IMR-90 (cell line): Measurements from ENCODE around the gene SLAMF6. TPM values are rescaled to one million over a fixed set of nuclear protein-coding genes. Genes with fewer than 3 reads are reported as not detected.

ENCODE experiments used
- ATAC-seq: fragments of 200-7000 bp; cut with Tn5 transposase; 2 replicates; pipeline ENCODE4 v1.9.1; 2020; ENCODE audit warnings: low read depth, mild to moderate bottlenecking, moderate library complexity
- BruUV-seq: library from RNA; stranded (reverse); fragments of 400-500 nt; replicated peaks from 2 replicates; lab custom pipeline; 2021; lab: Mats Ljungman, UMichigan
- CTCF ChIA-PET: fragments of 300-600 bp; formaldehyde crosslinking; extraction: SDS; loops from one replicate; lab custom pipeline; 2021; ENCODE audit warnings: antibody characterized with exemption; lab: Yijun Ruan, JAX
- POLR2A ChIA-PET: fragments of 300-600 bp; sonication (Branson Sonifier 250); formaldehyde crosslinking; loops from one replicate; lab custom pipeline; 2022; ENCODE audit warnings: antibody characterized with exemption; ENCODE audit not compliant: unreplicated experiment; lab: Charles Lee
- DNase-seq: peaks from one replicate; pipeline ENCODE4 v3.0.0; 2013
- H2AFZ ChIP-seq: replicated peaks from 2 replicates; pipeline ENCODE3; 2013; ENCODE audit warnings: low read length, mild to moderate bottlenecking; ENCODE audit not compliant: poor library complexity
- H2AK5ac ChIP-seq: 2 replicates; pipeline ENCODE4 v1.6.1; 2013; ENCODE audit warnings: low read depth, low read length, inconsistent platforms
- H2AK9ac ChIP-seq: replicated peaks from 2 replicates; pipeline ENCODE3; 2013; ENCODE audit warnings: mild to moderate bottlenecking, low read depth, low read length, moderate library complexity; ENCODE audit not compliant: poor library complexity
- H2BK120ac ChIP-seq: 2 replicates; pipeline ENCODE4 v1.6.1; 2013; ENCODE audit warnings: low read depth, low read length, inconsistent platforms
- H2BK15ac ChIP-seq: 3 replicates; pipeline ENCODE4 v1.6.1; 2013; ENCODE audit warnings: low read depth, low read length, inconsistent platforms
- H2BK20ac ChIP-seq: 2 replicates; pipeline ENCODE4 v1.6.1; 2013; ENCODE audit warnings: low read depth, mild to moderate bottlenecking, inconsistent platforms, low read length, moderate library complexity
- H2BK5ac ChIP-seq: 2 replicates; pipeline ENCODE4 v1.6.1; 2013; ENCODE audit warnings: mild to moderate bottlenecking, low read depth, low read length, inconsistent platforms; ENCODE audit not compliant: poor library complexity, severe bottlenecking
- H3K14ac ChIP-seq: replicated peaks from 2 replicates; pipeline ENCODE4 v1.6.1; 2013; ENCODE audit warnings: low read depth, low read length, inconsistent platforms
- H3K18ac ChIP-seq: 2 replicates; pipeline ENCODE4 v1.6.1; 2013; ENCODE audit warnings: low read depth, low read length, control low read depth
- H3K23ac ChIP-seq: 2 replicates; pipeline ENCODE4 v1.6.1; 2013; ENCODE audit warnings: low read depth, low read length, inconsistent platforms
- H3K27ac ChIP-seq: 2 replicates; pipeline ENCODE4 v1.5.1; 2013; ENCODE audit warnings: mild to moderate bottlenecking, control low read depth, low read length; ENCODE audit not compliant: insufficient read depth
- H3K27me3 ChIP-seq: 2 replicates; pipeline ENCODE4 v1.6.1; 2013; ENCODE audit warnings: low read length; ENCODE audit not compliant: control insufficient read depth, insufficient read depth
- H3K36me3 ChIP-seq: 2 replicates; pipeline ENCODE4 v1.6.1; 2013; ENCODE audit warnings: low read length, mixed read lengths; ENCODE audit not compliant: control insufficient read depth, insufficient read depth
- H3K4ac ChIP-seq: 2 replicates; pipeline ENCODE4 v1.6.1; 2013; ENCODE audit warnings: low read depth, low read length, inconsistent platforms
- H3K4me1 ChIP-seq: 2 replicates; pipeline ENCODE4 v1.6.1; 2013; ENCODE audit warnings: low read length, mixed read lengths; ENCODE audit not compliant: control insufficient read depth, insufficient read depth
- H3K4me2 ChIP-seq: 2 replicates; pipeline ENCODE4 v1.6.1; 2013; ENCODE audit warnings: low read depth, mild to moderate bottlenecking, control low read depth, low read length, moderate library complexity
- H3K4me3 ChIP-seq: 2 replicates; pipeline ENCODE4 v1.5.1; 2013; ENCODE audit warnings: low read depth, mild to moderate bottlenecking, control low read depth, low read length, moderate library complexity; ENCODE audit not compliant: insufficient read depth
- H3K56ac ChIP-seq: 2 replicates; pipeline ENCODE4 v1.6.1; 2013; ENCODE audit warnings: low read length, inconsistent platforms; ENCODE audit not compliant: insufficient read depth; ENCODE audit errors: extremely low read depth
- H3K79me1 ChIP-seq, 2 experiments: 2 replicates each; pipeline ENCODE4 v1.6.1; 2013; ENCODE audit warnings: low read length in 2 of 2, inconsistent platforms in 1 of 2, low read depth in 1 of 2
- H3K9ac ChIP-seq: 2 replicates; pipeline ENCODE4 v1.6.1; 2013; ENCODE audit warnings: low read depth, low read length, control low read depth
- H3K9me1 ChIP-seq: 2 replicates; pipeline ENCODE4 v1.6.1; 2013; ENCODE audit warnings: low read length, inconsistent platforms; ENCODE audit not compliant: insufficient read depth
- H3K9me3 ChIP-seq: 2 replicates; pipeline ENCODE4 v1.6.1; 2013; ENCODE audit warnings: low read length; ENCODE audit not compliant: control insufficient read depth, insufficient read depth
- H4K20me1 ChIP-seq: 2 replicates; pipeline ENCODE4 v1.6.1; 2013; ENCODE audit warnings: low read length, inconsistent platforms; ENCODE audit not compliant: insufficient read depth
- H4K5ac ChIP-seq: 2 replicates; pipeline ENCODE4 v1.6.1; 2013; ENCODE audit warnings: mild to moderate bottlenecking, low read depth, low read length, control low read depth
- H4K8ac ChIP-seq, 2 experiments: 2 replicates each; pipeline ENCODE4 v1.6.1; 2013; ENCODE audit warnings: low read depth in 2 of 2, low read length in 2 of 2, control low read depth in 1 of 2, inconsistent platforms in 1 of 2
- H4K91ac ChIP-seq: 2 replicates; pipeline ENCODE4 v1.6.1; 2013; ENCODE audit warnings: low read depth, low read length, inconsistent platforms; ENCODE audit not compliant: insufficient read depth
- MAFK ChIP-seq: IDR thresholded peaks from 2 replicates; pipeline ENCODE4 v1.6.1; 2012; ENCODE audit warnings: low read depth, low read length, improper control_type of control experiment
- SMC3 ChIP-seq: fragments of 150-350 bp; IDR thresholded peaks from 2 replicates; pipeline ENCODE4 v1.6.1; 2016; ENCODE audit warnings: low read depth, mild to moderate bottlenecking, antibody characterized with exemption, low read length, moderate library complexity
- WGBS, 2 experiments: methylation state at CpG; one replicate each; pipeline versions ENCODE4 v1.1.5 to v1.1.7; 2013; ENCODE audit warnings: missing lambda C conversion rate in 2 of 2; ENCODE audit not compliant: insufficient read length in 1 of 2; ENCODE audit errors: extremely low coverage in 2 of 2; 5-methylcytosine and 5-hydroxymethylcytosine counted together
- dilution Hi-C: fragments of 300-500 bp; cut with HindIII; formaldehyde crosslinking; loops from one replicate; pipeline ENCODE4 v1.14.3; 2018; ENCODE audit warnings: low sequenced_read_pairs; ENCODE audit not compliant: unreplicated experiment
- in situ Hi-C: fragments of 300-500 bp; cut with MboI; formaldehyde crosslinking; loops from 3 replicates; pipeline ENCODE4 v1.14.3; 2019; ENCODE audit warnings: low sequenced_read_pairs, inconsistent platforms, mixed read lengths
- intact Hi-C: fragments of 100-400 bp; cut with micrococcal nuclease; formaldehyde crosslinking; loops from 2 replicates; pipeline ENCODE4 v1.10.0; 2022
- polyA plus RNA-seq, 3 experiments: library from polyadenylated mRNA; depleted of rRNA; stranded (reverse); fragments of >200 nt; gene quantifications; 2 replicates each; pipeline ENCODE4 v1.2.3, GENCODE V29; 2012; ENCODE audit warnings: low replicate concordance in 1 of 3
- total RNA-seq: library from RNA; depleted of rRNA; stranded (reverse); fragments of >200 nt; gene quantifications from 2 replicates; pipeline ENCODE4 v1.2.3, GENCODE V29; 2012
- TF ChIP-seq, protein P1 (sequence below): fragments of 150-350 bp; IDR thresholded peaks from 2 replicates; pipeline ENCODE4 v1.6.1; 2016; ENCODE audit warnings: low read depth, mild to moderate bottlenecking, low read length, moderate library complexity, borderline replicate concordance

The SLAMF6 gene
- total and polyA plus RNA-seq, 2 of the 4 experiments (the other 2 are of a cell fraction) = not detected

DNA sequence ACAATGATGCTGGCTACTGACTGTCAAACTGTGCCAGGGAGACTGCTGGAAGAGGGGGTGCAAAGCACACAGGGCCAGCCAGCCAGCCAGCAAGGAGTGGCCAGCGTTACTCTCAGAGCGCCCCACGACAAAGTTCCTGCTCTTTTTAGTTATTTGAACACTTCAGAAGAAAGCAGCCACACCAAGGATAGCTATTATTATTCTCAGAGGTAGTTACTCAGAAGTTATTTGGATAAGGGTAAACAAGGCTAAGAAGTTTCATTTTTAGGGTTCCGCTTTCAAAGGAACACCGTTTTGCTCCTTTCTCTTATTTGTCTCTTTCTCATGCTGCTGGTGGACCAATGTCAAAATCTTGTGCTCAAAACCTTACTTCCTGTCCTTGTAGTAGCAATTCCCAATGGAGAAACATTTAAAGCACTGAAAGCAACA, 62.8 kb downstream of the SLAMF6 start:
- H2BK120ac ChIP-seq = no peak overlapping the region
- ChIA-PET POLR2A (no interaction called here), CTCF (no interaction called here)
- no peaks in the 10 kb centered on the region for H3K4me1 ChIP-seq
- no peaks in the 10 kb centered on the region for H3K79me1 ChIP-seq
- no TSS peak for BruUV-seq
- H2AFZ ChIP-seq = no peak overlapping the region
- H4K8ac ChIP-seq = no peak overlapping the region
- H3K4ac ChIP-seq = no peak overlapping the region
- no peak overlapping the region for H4K91ac ChIP-seq
- no peak overlapping the region for H3K14ac ChIP-seq
- dilution Hi-C loops (no loop called here), intact Hi-C loops (no loop called here), in situ Hi-C loops (no loop called here)
- no peak overlapping the region for H3K56ac ChIP-seq
- ATAC-seq (no peak), DNase-seq (no peak)
- no peaks in the 10 kb centered on the region for H3K9me1 ChIP-seq
- H2BK20ac ChIP-seq = no peak overlapping the region
- H4K20me1 ChIP-seq = no peaks in the 10 kb centered on the region
- H3K4me3 ChIP-seq = no peak overlapping the region
- no peak overlapping the region for H3K18ac ChIP-seq
- no peak overlapping the region for H2BK15ac ChIP-seq
- no peak overlapping the region for H2BK5ac ChIP-seq
- TF ChIP-seq, protein P1, sequence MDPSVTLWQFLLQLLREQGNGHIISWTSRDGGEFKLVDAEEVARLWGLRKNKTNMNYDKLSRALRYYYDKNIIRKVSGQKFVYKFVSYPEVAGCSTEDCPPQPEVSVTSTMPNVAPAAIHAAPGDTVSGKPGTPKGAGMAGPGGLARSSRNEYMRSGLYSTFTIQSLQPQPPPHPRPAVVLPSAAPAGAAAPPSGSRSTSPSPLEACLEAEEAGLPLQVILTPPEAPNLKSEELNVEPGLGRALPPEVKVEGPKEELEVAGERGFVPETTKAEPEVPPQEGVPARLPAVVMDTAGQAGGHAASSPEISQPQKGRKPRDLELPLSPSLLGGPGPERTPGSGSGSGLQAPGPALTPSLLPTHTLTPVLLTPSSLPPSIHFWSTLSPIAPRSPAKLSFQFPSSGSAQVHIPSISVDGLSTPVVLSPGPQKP = no peak
- TF ChIP-seq SMC3 (no peak), MAFK (no peak)
- H3K36me3 ChIP-seq = no peaks in the 10 kb centered on the region
- no peak overlapping the region for H3K9ac ChIP-seq
- no peak overlapping the region for H3K4me2 ChIP-seq
- WGBS, 2 experiments = no CpG with 5 or more reads among the region's 5 CpGs
- no peak overlapping the region for H2AK9ac ChIP-seq
- H4K5ac ChIP-seq = no peak overlapping the region
- no peaks in the 10 kb centered on the region for H3K9me3 ChIP-seq
- H2AK5ac ChIP-seq = no peak overlapping the region
- H3K27ac ChIP-seq = no peak overlapping the region
- H3K23ac ChIP-seq = no peak overlapping the region
- H3K27me3 ChIP-seq = no peaks in the 10 kb centered on the region
